GM18520 (cell line): ENCODE measurements around the gene CST8.

Experiments used
- ATAC-seq: cut with Tn5 transposase; IDR thresholded peaks from one replicate; pipeline ENCODE4 v1.9.1; 2021; ENCODE audit not compliant: unreplicated experiment

The CST8 gene

GRCh38 chr20:23519556-23519955 lies 28.6 kb downstream of the CST8 start:
- ATAC-seq, result no peak

GRCh38 chr20:23520185-23520584 lies 29.3 kb downstream of the CST8 start:
- ATAC-seq, result no peak

GRCh38 chr20:23524146-23524545 lies 33.2 kb downstream of the CST8 start:
- ATAC-seq, result no peak

- ATAC-seq, result no peak
These were observed 35.9 kb downstream of the CST8 start for GRCh38 chr20:23526850-23527249.

- no peak for ATAC-seq
These were observed 38.0 kb downstream of the CST8 start for GRCh38 chr20:23528867-23529431.

- ATAC-seq, result no peak
These were observed 40.1 kb downstream of the CST8 start for GRCh38 chr20:23530937-23531567.

- ATAC-seq, result no peak
These were observed 41.6 kb downstream of the CST8 start for GRCh38 chr20:23532533-23532932.

- no peak for ATAC-seq
These were observed 42.2 kb downstream of the CST8 start for GRCh38 chr20:23533161-23533560.

GRCh38 chr20:23534801-23535593 lies 44.1 kb downstream of the CST8 start:
- no peak for ATAC-seq

- ATAC-seq, result no peak
These were observed 45.5 kb downstream of the CST8 start for GRCh38 chr20:23536328-23536974.

- no peak for ATAC-seq
These were observed 46.1 kb downstream of the CST8 start for GRCh38 chr20:23537030-23537429.

- ATAC-seq, result no peak
These were observed 49.7 kb downstream of the CST8 start for GRCh38 chr20:23540624-23541023.

GRCh38 chr20:23541330-23541729 lies 50.4 kb downstream of the CST8 start:
- no peak for ATAC-seq

- no peak for ATAC-seq
These were observed 50.9 kb downstream of the CST8 start for GRCh38 chr20:23541776-23542175.

GRCh38 chr20:23542801-23543200 lies 51.9 kb downstream of the CST8 start:
- no peak for ATAC-seq

GRCh38 chr20:23544133-23544532 lies 53.2 kb downstream of the CST8 start:
- ATAC-seq, result no peak
